Keratinocyte (primary cell): ENCODE data around the gene PITPNC1.

Experiments used
- EZH2 ChIP-seq: IDR thresholded peaks from one replicate; pipeline ENCODE4 v1.6.1; 2012; ENCODE audit warnings: inconsistent platforms, mild to moderate bottlenecking, low read length, moderate library complexity
- TF ChIP-seq, protein P1 (sequence below), 3 experiments: IDR thresholded peaks in 1 of 3; conservative IDR thresholded peaks in 1 of 3; optimal IDR thresholded peaks in 1 of 3; 2 replicates in 2 of 3; 3 replicates in 1 of 3; pipeline versions ENCODE3 to v1.5.1; 2011; ENCODE audit warnings: low read length in 3 of 3, mild to moderate bottlenecking in 3 of 3, moderate library complexity in 2 of 3, control low read depth in 1 of 3, inconsistent platforms in 1 of 3; ENCODE audit not compliant: insufficient read depth in 2 of 3; ENCODE audit errors: extremely low read depth in 1 of 3

DNA sequence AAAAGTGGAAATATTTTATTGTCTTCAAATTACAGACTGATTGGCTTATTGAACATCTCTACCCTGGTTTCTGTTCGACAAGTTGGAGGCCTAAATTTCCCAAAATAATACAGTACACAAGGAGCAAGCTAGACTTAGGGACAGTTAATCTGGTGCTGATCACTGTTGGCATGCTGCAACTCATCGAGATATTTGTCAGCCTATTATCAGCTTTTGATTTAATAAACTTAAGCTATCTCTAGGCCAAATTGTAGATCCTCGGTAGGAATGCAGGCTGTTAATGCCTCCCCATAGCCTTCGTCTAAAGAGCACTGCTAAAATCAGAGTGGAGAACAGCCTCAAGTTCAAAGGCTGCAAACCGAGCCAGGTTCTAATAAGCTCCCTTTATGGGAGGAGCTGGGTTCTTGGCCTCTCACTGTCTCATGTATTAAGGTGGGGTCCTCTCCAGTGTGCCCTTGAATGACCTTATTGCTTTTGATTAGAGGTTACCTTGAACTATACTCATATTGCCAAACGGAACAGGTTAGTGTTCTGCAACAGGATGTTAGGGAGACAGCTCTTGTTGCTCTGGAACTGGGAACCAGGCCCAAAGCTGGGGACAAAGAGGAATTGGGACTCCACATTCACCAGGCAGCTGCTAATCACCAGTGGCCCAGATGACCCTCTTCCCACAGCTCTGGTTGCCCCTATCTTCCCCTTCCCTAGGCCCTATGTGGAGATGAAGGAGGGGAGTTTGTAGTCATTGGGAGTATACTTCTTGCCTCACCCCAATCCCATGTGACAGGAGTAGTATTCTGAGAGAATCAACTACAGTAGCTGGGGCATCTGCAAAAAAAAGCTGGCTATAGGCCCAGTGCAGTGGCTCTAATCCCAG, 271.2 kb downstream of the PITPNC1 start:
- TF ChIP-seq, protein P1, sequence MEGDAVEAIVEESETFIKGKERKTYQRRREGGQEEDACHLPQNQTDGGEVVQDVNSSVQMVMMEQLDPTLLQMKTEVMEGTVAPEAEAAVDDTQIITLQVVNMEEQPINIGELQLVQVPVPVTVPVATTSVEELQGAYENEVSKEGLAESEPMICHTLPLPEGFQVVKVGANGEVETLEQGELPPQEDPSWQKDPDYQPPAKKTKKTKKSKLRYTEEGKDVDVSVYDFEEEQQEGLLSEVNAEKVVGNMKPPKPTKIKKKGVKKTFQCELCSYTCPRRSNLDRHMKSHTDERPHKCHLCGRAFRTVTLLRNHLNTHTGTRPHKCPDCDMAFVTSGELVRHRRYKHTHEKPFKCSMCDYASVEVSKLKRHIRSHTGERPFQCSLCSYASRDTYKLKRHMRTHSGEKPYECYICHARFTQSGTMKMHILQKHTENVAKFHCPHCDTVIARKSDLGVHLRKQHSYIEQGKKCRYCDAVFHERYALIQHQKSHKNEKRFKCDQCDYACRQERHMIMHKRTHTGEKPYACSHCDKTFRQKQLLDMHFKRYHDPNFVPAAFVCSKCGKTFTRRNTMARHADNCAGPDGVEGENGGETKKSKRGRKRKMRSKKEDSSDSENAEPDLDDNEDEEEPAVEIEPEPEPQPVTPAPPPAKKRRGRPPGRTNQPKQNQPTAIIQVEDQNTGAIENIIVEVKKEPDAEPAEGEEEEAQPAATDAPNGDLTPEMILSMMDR (optimal IDR thresholded peaks at IDR 0.05 in 1 of 3, IDR thresholded peaks at IDR 0.05 in 1 of 3, conservative IDR thresholded peaks at IDR 0.05 in 1 of 3; ENCODE audit: extremely low read depth in 1 of 3, insufficient read depth in 2 of 3, low read length in 3 of 3) = no peak
- no peak for TF ChIP-seq EZH2
